Peyer's patch (tissue), 4 donors: ENCODE results near the gene SNX24. TPM values are rescaled to one million over a fixed set of nuclear protein-coding genes. Genes with fewer than 3 reads are reported as not detected.

Experiments used
- DNase-seq, 3 donors: peaks; one replicate each; pipeline ENCODE4 v3.0.0-alpha.2; 2017 to 2019
- H3K27ac ChIP-seq, 4 donors: fragments of 200-600 bp; sonication (generic); one replicate each; pipeline ENCODE4 v1.5.1; 2016 to 2019
- H3K27me3 ChIP-seq, 2 donors: fragments of 200-600 bp; sonication (generic); one replicate each; pipeline ENCODE4 v1.5.1; 2019
- H3K36me3 ChIP-seq, 3 donors: fragments of 200-600 bp; sonication (generic); one replicate each; pipeline ENCODE4 v1.5.1; 2016 to 2019
- H3K4me1 ChIP-seq, 4 donors: fragments of 200-600 bp; sonication (generic); one replicate each; pipeline ENCODE4 v1.5.1; 2016 to 2019
- H3K4me3 ChIP-seq, 4 donors: fragments of 200-600 bp; sonication (generic); 1 replicate in 3 of 4; 2 replicates in 1 of 4; pipeline ENCODE4 v1.5.1; 2016 to 2019; ENCODE audit warnings: mild to moderate bottlenecking in 1 of 4
- H3K9me3 ChIP-seq, 4 donors: fragments of 200-600 bp; sonication (generic); one replicate each; pipeline ENCODE4 v1.5.1; 2016 to 2019; ENCODE audit warnings: mild to moderate bottlenecking in 1 of 4
- CTCF ChIP-seq, 6 experiments: fragments of 450-650 bp in 4 of 6; fragments of 200-600 bp in 2 of 6; sonication (generic) in 1 of 6; IDR thresholded peaks; one replicate each; pipeline ENCODE4 v1.5.1; 2017 to 2019; ENCODE audit warnings: antibody characterized with exemption in 6 of 6, mild to moderate bottlenecking in 3 of 6, moderate library complexity in 1 of 6
- POLR2A ChIP-seq, 2 donors: fragments of 450-650 bp; IDR thresholded peaks; one replicate each; pipeline ENCODE4 v1.5.1; 2017; ENCODE audit warnings: antibody characterized with exemption in 2 of 2, mild to moderate bottlenecking in 2 of 2, moderate library complexity in 2 of 2
- total RNA-seq, 4 donors: library from RNA; depleted of rRNA; stranded (reverse); fragments of >200 nt; gene quantifications; one replicate each; pipeline ENCODE4 v1.1.0, GENCODE V29; 2016

The SNX24 gene
- total RNA-seq, 4 donors from 2014 or later, result 19.4 to 45.5 (median 29.3) TPM

GRCh38 chr5:123035918-123036390 is 190.5 kb downstream of the SNX24 start:
- no peaks in the 10 kb centered on the region for H3K9me3 ChIP-seq
- peak overlapping the region; percentile 56 to 68 (median 62) for H3K4me3 ChIP-seq
- peak in 2 of 3 donors; percentile 62 to 77 for DNase-seq
- H3K36me3 ChIP-seq, result no peaks in the 10 kb centered on the region
- no peaks in the 10 kb centered on the region for H3K27me3 ChIP-seq
- H3K4me1 ChIP-seq, result peaks cover 0 to 15% (median 4%) of the 10 kb centered on the region in 4 donors
- peak overlapping the region; percentile 73 to 92 (median 86) for H3K27ac ChIP-seq
- TF ChIP-seq POLR2A (IDR thresholded peaks at IDR 0.05) (no peak), CTCF (IDR thresholded peaks at IDR 0.05) (no peak)

GRCh38 chr5:123036391-123037103 is 191.1 kb downstream of the SNX24 start, which contains the start of gene PPIC:
Gene PPIC (minus strand): TSS chr5:123036725. CDS start chr5:123036625, 100 bp downstream.
- peak within 1 kb of the TSS; percentile 73 to 92 (median 86) for H3K27ac ChIP-seq
- H3K27me3 ChIP-seq, result no peaks in the 10 kb centered on the region
- no peaks in the 10 kb centered on the region for H3K36me3 ChIP-seq
- peak; percentile 18 to 95 (median 91) for DNase-seq
- peaks cover 0 to 15% (median 4%) of the 10 kb centered on the region in 4 donors for H3K4me1 ChIP-seq
- TF ChIP-seq CTCF (IDR thresholded peaks at IDR 0.05) (peak in 1 of 6 experiments; percentile 2), POLR2A (IDR thresholded peaks at IDR 0.05) (peak; percentile 72 to 78)
- H3K4me3 ChIP-seq, result peak within 1 kb of the TSS; percentile 56 to 68 (median 62)
- H3K9me3 ChIP-seq, result no peaks in the 10 kb centered on the region

- no peaks in the 10 kb centered on the region for H3K27me3 ChIP-seq
- TF ChIP-seq POLR2A (IDR thresholded peaks at IDR 0.05) (no peak), CTCF (IDR thresholded peaks at IDR 0.05) (no peak)
- H3K4me1 ChIP-seq, result peaks cover 0 to 15% (median 4%) of the 10 kb centered on the region in 4 donors
- H3K36me3 ChIP-seq, result no peaks in the 10 kb centered on the region
- no peak for DNase-seq
- peak overlapping the region; percentile 56 to 68 (median 62) for H3K4me3 ChIP-seq
- no peaks in the 10 kb centered on the region for H3K9me3 ChIP-seq
- H3K27ac ChIP-seq, result peak overlapping the region; percentile 73 to 92 (median 86)
Observed at GRCh38 chr5:123037104-123037418, 191.6 kb downstream of the SNX24 start.

DNA sequence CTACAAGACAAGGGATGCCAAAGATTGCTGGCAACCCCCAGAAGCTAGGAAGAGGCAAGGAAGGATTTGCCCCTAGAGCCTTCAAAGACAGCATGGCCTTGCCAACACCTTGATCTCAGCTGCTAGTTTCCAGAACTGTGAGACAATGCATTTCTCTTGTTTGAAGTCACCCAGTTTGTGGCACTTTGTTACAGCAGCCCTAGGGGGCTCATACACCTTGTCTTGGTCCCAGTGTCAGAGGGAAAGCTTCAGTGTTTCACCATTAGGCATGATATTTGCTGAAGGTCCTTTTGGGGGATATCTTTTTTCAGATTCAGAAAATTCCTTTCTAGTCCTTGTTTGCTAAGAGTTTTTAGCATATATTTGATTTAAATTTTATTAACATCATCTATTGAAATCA is 194.3 kb downstream of the SNX24 start:
- no peak overlapping the region for H3K27ac ChIP-seq
- H3K36me3 ChIP-seq, result no peaks in the 10 kb centered on the region
- no peak overlapping the region for H3K4me3 ChIP-seq
- no peak for DNase-seq
- no peak for TF ChIP-seq CTCF (IDR thresholded peaks at IDR 0.05)
- TF ChIP-seq POLR2A (IDR thresholded peaks at IDR 0.05), result no peak
- peaks cover 0 to 15% (median 4%) of the 10 kb centered on the region in 4 donors for H3K4me1 ChIP-seq
- no peaks in the 10 kb centered on the region for H3K9me3 ChIP-seq
- no peaks in the 10 kb centered on the region for H3K27me3 ChIP-seq

GRCh38 chr5:123044926-123045617 is 199.7 kb downstream of the SNX24 start:
- no peaks in the 10 kb centered on the region for H3K36me3 ChIP-seq
- H3K27ac ChIP-seq, result no peak overlapping the region
- no peaks in the 10 kb centered on the region for H3K9me3 ChIP-seq
- H3K27me3 ChIP-seq, result no peaks in the 10 kb centered on the region
- no peak overlapping the region for H3K4me3 ChIP-seq
- DNase-seq, result no peak
- TF ChIP-seq CTCF (IDR thresholded peaks at IDR 0.05) (no peak), POLR2A (IDR thresholded peaks at IDR 0.05) (no peak)
- no peaks in the 10 kb centered on the region for H3K4me1 ChIP-seq
